Kidney (tissue), 14 donors: ENCODE results near the gene AJUBA. TPM values are rescaled to one million over a fixed set of nuclear protein-coding genes. Genes with fewer than 3 reads are reported as not detected.

Experiments
- DNase-seq, 5 donors: peaks; one replicate each; pipeline ENCODE4 v3.0.0-alpha.2; 2013 to 2020
- FAIRE-seq: peaks from 2 replicates; lab custom pipeline; 2012; peaks lifted over from hg19 to GRCh38; lab: Jason Lieb, UNC
- H3K27ac ChIP-seq, 2 donors: one replicate each; pipeline ENCODE4 v1.7.0; 2013; ENCODE audit warnings: low read depth in 2 of 2, low read length in 2 of 2, inconsistent platforms in 1 of 2
- H3K27me3 ChIP-seq: one replicate; pipeline ENCODE4 v1.7.1; 2013; ENCODE audit warnings: low read length, inconsistent platforms; ENCODE audit not compliant: control insufficient read depth, insufficient read depth
- H3K36me3 ChIP-seq, 3 donors: one replicate each; pipeline versions ENCODE4 v1.7.0 to v1.7.1; 2013; ENCODE audit warnings: low read length in 3 of 3, control low read depth in 1 of 3, inconsistent platforms in 1 of 3; ENCODE audit not compliant: insufficient read depth in 3 of 3, control insufficient read depth in 2 of 3
- H3K4me1 ChIP-seq, 3 donors: one replicate each; pipeline versions ENCODE4 v1.7.0 to v1.7.1; 2013; ENCODE audit warnings: low read length in 3 of 3, inconsistent platforms in 1 of 3, low read depth in 1 of 3; ENCODE audit not compliant: control insufficient read depth in 2 of 3, insufficient read depth in 2 of 3
- H3K4me3 ChIP-seq, 3 donors: one replicate each; pipeline versions ENCODE4 v1.7.0 to v1.8.1; 2013; ENCODE audit warnings: low read length in 3 of 3, control low read depth in 1 of 3, inconsistent platforms in 1 of 3
- H3K9ac ChIP-seq, 3 donors: one replicate each; pipeline versions ENCODE4 v1.7.0 to v1.7.1; 2013; ENCODE audit warnings: low read length in 3 of 3, control low read depth in 1 of 3, inconsistent platforms in 1 of 3
- H3K9me3 ChIP-seq, 3 donors: one replicate each; pipeline versions ENCODE4 v1.7.0 to v1.7.1; 2013; ENCODE audit warnings: low read length in 3 of 3, control low read depth in 1 of 3, inconsistent platforms in 1 of 3; ENCODE audit not compliant: control insufficient read depth in 2 of 3, insufficient read depth in 1 of 3
- CTCF ChIP-seq: IDR thresholded peaks from 3 replicates; pipeline ENCODE4 v1.5.1; 2012; ENCODE audit warnings: mild to moderate bottlenecking, moderate library complexity, borderline replicate concordance; ENCODE audit not compliant: insufficient read depth; ENCODE audit errors: extremely low read depth
- intact Hi-C: fragments of 100-400 bp; cut with DNase I; formaldehyde crosslinking; loops from one replicate; pipeline ENCODE4 v1.11.1; 2022
- polyA plus RNA-seq: library from polyadenylated mRNA; stranded (reverse); fragments of 350-450 nt; fragmentation: Illumina TruSeq; extraction: RNeasy Lipid Tissue Mini Kit (QIAGEN cat#74804); gene quantifications from one replicate; pipeline ENCODE4 v1.2.3, GENCODE V29; 2014; ENCODE audit warnings: low read depth, low replicate concordance; ENCODE audit not compliant: insufficient read depth
- total RNA-seq: library from RNA; stranded (reverse); fragmentation: NEBNext Ultra II Directional; extraction: Animal tissue kit (Norgen Biotek cat#: 25700); gene quantifications from one replicate; pipeline ENCODE4 v1.2.1, GENCODE V29; 2021
- donor health status: control.
- donor health status: control.
- donor health status: control.
- donor health status: control.
- donor health status: control.
- donor health status: DM: yes; HTN: yes; CAD: no.
- donor health status: Normal renal cell carcinoma (clear cell type).

The AJUBA gene
- total and polyA plus RNA-seq, 2 donors from 2014 or later: 14.6 to 28.5 TPM

- intact Hi-C loops: no loop called here
- Histone ChIP-seq H3K4me3 (peak overlapping the region in 1 of 3 donors; percentile 78), H3K9me3 (no peaks in the 10 kb centered on the region), H3K9ac (peak overlapping the region in 1 of 3 donors; percentile 63), H3K27me3 (no peaks in the 10 kb centered on the region), H3K36me3 (peaks cover 0 to 6% (median 2%) of the 10 kb centered on the region in 3 donors), H3K27ac (peak overlapping the region in 1 of 2 donors; percentile 64), H3K4me1 (peaks cover 13 to 40% (median 39%) of the 10 kb centered on the region in 3 donors)
- TF ChIP-seq CTCF: no peak
- FAIRE-seq: no peak
- no peak for DNase-seq
Observed at GRCh38 chr14:22978981-22979671, 3.2 kb downstream of the AJUBA start.

- no peaks in the 10 kb centered on the region for H3K27me3 ChIP-seq
- H3K4me3 ChIP-seq: peak overlapping the region in 1 of 3 donors; percentile 27
- peak overlapping the region; percentile 64 to 86 for H3K27ac ChIP-seq
- TF ChIP-seq CTCF: no peak
- peak overlapping the region in 1 of 3 donors; percentile 63 for H3K9ac ChIP-seq
- no peaks in the 10 kb centered on the region for H3K9me3 ChIP-seq
- H3K4me1 ChIP-seq: peaks cover 13 to 43% (median 43%) of the 10 kb centered on the region in 3 donors
- intact Hi-C loops: no loop called here
- H3K36me3 ChIP-seq: peaks cover 0 to 12% (median 2%) of the 10 kb centered on the region in 3 donors
- FAIRE-seq (no peak), DNase-seq (no peak)
Observed at GRCh38 chr14:22978487-22978837, 3.9 kb downstream of the AJUBA start.

GRCh38 chr14:22977684-22978486, 4.5 kb downstream of the AJUBA start:
- FAIRE-seq: no peak
- H3K27ac ChIP-seq: peak overlapping the region; percentile 64 to 86
- peaks cover 13 to 43% (median 40%) of the 10 kb centered on the region in 3 donors for H3K4me1 ChIP-seq
- TF ChIP-seq CTCF: no peak
- H3K4me3 ChIP-seq: peak overlapping the region in 1 of 3 donors; percentile 27
- peaks cover 1 to 18% (median 2%) of the 10 kb centered on the region in 3 donors for H3K36me3 ChIP-seq
- intact Hi-C loops: no loop called here
- H3K9ac ChIP-seq: peak overlapping the region in 1 of 3 donors; percentile 63
- DNase-seq: peak; percentile 85 to 94 (median 93)
- no peaks in the 10 kb centered on the region for H3K9me3 ChIP-seq
- H3K27me3 ChIP-seq: no peaks in the 10 kb centered on the region
